SIG-M5 (cell line): ENCODE results near the gene TLR4.

Experiments
- DNase-seq: peaks from one replicate; lab custom pipeline; 2025; lab: John Stamatoyannopoulos, UW

TLR4 gene

DNA sequence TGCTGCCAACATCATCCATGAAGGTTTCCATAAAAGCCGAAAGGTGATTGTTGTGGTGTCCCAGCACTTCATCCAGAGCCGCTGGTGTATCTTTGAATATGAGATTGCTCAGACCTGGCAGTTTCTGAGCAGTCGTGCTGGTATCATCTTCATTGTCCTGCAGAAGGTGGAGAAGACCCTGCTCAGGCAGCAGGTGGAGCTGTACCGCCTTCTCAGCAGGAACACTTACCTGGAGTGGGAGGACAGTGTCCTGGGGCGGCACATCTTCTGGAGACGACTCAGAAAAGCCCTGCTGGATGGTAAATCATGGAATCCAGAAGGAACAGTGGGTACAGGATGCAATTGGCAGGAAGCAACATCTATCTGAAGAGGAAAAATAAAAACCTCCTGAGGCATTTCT is 10.1 kb downstream of the TLR4 start:
- DNase-seq = no peak

DNA sequence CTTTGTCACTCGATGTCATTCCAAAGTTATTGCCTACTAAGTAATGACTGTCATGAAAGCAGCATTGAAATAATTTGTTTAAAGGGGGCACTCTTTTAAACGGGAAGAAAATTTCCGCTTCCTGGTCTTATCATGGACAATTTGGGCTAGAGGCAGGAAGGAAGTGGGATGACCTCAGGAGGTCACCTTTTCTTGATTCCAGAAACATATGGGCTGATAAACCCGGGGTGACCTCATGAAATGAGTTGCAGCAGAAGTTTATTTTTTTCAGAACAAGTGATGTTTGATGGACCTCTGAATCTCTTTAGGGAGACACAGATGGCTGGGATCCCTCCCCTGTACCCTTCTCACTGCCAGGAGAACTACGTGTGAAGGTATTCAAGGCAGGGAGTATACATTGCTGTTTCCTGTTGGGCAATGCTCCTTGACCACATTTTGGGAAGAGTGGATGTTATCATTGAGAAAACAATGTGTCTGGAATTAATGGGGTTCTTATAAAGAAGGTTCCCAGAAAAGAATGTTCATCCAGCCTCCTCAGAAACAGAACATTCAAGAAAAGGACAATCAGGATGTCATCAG is 11.3 kb downstream of the TLR4 start:
- no peak for DNase-seq

DNA sequence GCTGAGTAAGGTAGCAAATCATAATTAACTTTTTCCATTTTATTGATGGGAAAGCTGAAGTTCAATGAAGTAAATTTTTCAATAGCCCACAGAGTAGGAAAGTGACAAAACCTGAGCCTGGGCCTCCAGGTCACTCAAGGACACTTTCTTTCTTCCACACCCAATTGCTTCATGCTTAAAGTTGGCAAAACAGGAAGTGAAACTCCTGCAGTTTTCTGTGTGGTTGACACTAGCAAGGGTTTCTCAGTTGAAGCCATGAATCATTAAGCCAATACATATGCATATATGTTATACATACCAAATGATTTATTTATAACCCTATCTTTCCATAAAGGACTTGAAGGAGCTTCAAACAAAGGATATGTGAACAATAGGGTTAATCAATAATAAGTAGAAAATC is 13.9 kb downstream of the TLR4 start:
- DNase-seq = peak; percentile 82

DNA sequence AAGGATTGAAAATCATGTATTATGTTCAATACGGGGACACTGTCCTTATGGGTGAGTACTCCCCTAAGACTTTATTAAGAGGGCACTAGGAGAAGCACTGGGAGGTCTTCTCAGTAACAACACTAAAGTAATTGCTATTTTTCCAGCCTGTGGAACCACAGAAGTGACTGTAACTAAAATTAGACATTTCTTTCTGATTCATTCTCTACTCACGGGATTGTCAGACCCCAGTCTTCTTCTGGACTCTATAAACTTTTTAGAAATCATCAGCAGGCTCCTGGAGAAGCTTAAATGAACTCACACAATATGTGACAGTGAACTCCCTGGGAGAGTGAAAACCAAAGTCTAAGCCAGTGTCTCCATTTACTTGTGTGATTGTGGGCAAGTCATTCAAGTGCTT is 14.5 kb downstream of the TLR4 start:
- DNase-seq = no peak

DNA sequence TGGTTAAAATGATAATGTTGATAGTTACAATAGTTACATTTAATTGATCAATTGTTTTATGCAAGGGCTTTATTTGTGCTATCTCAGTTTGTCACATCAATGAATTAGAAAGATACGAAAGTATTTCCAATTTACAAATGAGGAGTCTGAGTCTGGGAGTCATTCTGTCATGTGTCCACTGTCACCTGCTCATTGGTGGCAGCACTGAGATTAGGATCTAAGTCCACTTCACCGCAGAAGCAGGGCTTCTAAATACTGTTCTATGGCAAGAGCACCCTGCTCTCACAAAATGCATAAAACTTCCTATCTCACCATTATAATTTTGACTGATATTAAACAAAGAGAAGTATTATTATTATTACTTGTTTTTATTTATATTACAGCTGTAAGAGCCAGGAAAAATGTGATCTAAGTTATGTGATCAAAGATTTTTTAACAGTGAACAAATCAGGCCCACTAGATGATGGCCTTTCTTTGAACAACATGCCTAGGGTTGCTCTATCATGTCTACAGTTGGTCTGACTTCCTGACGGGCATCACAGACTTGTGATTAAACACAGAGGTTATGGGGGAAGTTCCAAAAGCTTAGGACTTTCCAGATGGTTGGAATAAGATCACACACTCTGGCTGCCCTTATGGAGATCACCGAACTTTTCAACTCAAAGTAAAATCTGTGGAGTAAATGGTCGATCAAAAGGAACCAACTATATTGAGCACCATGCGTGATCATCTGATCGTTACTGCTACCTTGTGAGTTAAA is 15.1 kb downstream of the TLR4 start:
- DNase-seq = no peak

DNA sequence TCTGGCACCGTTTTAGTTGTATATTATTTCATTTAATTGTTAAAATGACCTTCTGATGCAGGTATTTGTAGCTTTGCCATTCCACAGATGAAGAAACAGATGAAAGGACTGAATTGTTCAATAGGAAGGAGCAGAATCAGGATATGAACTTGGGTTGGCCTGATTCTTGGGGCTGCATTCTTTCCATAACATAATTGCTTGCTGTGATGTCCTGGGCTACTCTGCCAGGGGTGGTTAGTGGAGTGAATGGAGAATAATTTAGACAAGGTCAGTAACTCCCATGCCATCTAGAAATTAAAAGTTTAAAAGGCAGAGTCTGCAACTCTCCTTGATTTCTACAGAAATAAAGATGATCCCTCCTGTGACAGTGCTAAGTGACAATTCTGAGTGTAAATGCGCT is 15.9 kb downstream of the TLR4 start:
- no peak for DNase-seq

DNA sequence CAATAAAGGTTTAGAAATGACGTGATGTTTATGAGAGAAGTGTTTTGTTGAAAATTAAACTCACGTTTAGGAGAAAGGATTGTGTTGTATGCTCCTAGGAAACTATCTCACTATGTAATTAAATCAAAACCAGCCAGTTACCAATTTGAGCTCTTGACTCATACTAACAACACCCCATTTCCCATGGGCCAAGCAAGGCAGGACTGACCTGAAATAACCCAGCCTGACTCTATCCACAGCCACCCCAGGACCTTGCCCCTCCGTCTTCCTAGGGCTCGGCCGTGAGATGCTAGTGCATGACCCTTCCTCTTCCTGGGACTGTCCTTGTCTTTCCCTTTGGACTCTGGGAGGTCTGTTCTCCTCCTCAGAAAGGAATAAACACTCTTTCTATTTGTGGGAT is 16.4 kb downstream of the TLR4 start:
- DNase-seq = no peak

DNA sequence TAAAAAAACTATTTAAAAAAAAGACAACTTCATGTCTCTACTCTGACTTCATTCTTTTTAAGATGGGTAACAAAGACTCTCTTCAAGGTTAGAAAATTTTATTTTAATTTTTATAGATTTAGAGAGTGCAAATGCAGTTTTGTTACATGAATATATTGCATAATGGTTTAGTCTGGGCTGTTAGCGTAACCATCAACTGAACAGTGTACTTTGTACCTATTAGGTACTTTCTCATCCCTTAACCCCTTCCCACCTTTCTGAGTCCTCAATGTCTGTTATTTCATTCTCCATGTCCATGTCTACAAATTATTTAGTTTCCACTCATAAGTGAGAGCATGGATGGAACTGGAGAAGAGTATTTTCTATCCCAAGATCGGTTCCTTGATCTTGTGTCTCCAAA is 16.8 kb downstream of the TLR4 start:
- DNase-seq = no peak

DNA sequence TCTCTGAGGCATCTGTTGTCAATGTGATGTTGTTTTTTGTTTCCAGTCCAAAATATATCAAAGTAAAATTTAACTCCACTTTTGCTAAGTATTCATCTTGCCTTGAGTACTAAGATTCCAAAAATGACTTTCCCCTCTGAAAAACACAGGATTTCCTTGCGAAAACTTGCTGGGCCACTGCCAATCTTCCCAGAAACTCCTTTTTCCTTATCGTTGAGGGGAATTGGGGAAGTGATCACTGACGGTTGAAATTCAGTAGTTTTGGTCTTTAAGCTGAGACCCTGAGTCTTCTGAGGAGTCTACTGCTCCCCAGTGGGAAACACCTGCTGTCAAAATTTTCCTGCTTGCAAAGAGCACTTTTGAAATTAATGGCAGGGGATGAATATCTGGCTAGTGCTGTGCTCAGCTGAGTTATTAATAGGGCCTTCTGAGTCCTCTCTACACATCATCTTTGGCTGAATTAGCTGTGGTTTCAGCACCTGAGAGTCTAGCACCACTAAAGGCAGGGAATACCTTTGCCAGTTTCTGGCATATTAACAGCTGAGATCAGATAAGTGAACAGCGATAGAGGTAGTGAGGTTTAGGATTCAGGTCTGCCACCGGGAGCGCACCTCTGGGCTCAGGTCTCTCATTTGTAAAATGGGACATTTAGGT is 18.0 kb downstream of the TLR4 start:
- no peak for DNase-seq

DNA sequence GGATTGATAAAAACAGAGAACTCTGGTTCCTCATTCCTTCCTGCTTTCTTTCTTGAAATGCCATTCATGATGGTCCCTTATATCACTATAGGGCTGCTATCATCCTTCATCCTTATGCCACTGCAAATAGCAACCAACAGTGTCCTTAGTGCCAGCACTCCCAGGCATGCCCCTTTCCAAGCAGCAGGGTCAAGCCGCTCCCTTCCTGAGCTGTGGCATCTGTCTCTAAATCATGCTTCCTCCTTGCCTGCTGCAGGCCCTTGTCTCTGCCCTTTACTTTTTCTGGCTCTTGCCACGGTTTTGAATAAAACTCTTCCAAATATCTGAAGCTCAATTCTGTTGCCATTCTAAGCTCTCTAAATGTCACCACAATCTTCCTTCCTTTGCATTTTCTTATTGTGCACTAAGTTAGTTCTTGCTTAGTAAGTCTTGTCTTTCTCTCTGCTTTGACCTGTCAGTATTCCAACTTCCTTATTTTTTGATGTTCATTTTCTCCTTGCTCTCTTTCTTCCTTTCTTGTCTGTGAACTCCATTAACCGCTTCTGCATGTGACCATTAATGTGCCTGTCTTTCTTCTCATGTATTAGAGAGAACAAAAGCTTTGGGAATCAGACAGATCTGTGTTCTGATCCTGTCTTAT is 19.9 kb downstream of the TLR4 start:
- no peak for DNase-seq

DNA sequence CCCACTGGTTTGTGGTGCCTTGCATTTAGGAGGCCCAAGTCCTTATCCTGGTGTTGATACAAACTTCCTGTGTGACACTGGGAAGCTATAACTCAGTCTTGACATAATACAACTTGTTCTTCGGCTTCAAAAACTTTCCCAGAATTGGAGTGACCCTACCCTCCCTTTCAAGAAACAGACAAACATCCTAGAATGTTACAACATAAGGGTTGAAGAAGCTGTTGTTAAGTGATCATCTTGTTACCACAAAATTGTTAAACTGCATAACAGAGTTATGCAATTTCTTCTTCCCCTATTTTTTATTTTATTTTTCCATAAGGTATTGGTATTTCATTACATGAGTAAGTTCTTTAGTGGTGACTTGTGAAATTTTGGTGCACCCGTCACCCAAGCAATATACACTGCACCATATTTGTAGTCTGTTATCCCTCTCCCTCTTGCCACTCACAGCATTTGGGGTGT is 21.3 kb downstream of the TLR4 start:
- peak; percentile 87 for DNase-seq

DNA sequence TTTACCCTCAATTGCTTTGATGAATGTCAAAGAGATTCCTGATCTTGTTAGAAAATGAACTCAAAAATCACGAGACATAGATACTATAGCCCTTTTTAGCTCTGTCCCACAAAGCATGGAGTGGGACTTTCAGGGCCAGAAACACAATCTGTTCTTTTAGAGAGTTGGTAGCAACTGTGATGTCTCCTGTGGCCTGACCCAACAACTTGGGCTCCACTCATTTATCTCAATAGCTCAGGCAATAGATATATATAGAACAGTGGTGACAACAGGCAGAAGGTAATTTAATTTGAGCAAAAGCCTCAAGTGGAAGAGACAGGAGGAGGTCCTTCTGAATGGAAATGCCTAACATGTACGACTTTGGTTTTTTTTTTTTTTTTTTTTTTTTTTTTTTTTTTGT is 25.2 kb downstream of the TLR4 start:
- no peak for DNase-seq

DNA sequence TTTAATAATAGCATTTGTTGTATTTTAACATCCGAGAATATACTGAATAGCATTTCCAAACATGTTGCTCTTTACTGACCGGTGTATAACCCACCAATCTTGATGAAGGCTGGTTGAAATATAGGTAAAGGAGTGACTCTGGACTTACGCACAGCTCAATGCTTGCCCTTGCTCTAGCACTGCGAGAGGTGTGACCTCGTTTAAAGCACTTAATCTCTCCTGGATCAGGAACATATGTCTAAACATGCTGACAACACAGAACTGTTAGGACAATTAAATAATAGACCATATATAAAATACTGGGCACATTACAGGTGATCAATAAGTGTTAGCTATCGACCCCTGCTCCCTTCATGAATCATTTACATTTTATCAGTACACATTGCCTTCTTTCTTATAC is 28.3 kb downstream of the TLR4 start:
- DNase-seq = no peak

DNA sequence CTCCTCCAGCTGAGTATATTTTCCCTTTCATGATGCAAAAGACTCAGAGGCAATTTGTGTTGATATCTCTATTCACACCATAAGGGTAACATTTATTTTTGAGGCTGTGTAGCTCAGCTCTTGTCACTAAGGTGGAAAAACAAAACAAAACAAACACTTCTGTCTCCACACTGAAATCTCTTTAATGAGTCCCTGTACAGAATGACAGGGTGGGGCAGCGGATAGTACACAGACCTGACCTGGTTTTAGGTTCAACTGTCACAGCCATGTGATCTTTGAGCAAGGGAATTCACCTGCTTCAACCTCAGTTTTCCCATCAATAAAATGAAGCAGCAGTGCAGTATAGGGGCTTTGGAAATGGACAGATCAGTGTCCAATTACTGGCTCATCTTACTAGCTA is 29.3 kb downstream of the TLR4 start:
- DNase-seq = no peak

DNA sequence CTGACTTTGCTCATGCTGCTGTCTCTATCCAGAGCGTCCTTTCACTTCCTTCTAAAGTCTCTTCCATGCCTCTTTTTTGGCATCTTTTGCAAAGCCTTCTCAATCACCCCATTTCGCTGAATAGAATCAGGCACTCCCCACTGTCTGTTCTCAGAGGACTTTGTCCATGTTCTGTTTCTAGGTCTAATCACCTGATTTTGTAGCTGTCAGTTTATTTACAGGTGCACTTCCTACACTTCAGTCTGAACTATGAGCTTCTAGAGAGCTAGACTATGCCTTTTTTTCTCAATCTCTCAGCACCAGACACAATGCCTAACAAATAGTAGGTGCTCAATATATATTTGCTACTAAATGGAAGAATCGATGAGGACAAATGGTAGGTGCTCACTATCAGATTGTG is 29.9 kb downstream of the TLR4 start:
- DNase-seq = no peak

DNA sequence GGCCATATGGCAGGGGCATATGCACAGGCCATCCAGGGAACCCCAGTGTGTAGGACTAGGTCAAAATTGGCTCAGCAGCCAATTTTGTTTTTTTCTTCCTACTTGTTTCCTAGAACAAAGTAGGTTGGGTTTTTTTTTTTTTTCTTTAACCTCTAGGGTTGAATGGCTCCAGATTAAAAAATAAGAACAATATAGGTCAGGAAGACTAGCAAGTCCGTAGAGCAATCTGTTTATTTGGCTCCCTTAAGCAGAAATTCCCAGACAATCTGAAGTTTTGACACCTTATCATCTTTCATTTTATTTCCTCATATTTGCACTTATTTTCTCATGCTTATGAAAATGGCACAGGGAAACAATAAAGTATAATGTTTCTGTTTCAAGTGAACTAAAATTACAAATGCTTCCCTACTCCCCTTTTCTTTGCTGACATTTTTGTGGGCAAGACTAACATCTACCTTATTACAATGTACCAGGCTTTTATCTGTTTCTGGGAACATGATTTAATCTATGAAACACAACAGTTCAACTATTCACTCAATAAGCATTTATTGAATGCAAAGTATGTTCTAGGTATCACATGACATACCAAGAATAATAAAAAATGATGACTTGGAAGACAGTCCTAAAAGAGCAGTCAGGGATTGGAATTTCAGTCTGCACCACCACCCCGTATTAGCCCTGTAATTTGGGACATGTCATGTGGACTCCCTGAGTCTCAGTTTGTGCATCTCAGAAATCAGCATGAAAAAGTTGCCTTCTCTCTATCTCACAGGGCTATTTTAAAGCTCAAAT is 30.5 kb downstream of the TLR4 start:
- no peak for DNase-seq

DNA sequence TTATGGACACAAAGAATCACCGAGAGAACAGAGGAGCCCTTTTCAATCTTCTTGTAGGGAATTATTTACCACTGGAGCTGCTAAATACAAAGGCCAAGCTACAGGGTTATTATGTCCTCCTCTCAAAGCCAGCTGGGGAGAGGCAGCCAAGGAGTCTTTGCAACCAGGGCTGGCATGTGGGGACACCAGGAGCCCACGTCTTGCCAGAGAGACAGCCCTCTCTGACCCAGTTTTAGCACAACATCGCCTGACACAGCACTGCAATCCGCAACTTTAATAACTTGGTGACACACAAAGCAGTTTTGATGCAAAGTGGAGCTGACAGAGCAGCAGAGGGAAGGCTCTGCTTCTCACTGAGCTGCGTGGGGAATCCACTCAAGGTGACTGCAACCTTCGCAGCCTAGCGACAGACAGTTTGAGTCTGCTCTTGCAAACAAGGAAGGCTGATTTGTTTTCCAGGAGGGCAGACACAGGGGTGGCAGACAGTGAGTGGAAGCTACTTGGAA is 33.6 kb downstream of the TLR4 start:
- DNase-seq = no peak

DNA sequence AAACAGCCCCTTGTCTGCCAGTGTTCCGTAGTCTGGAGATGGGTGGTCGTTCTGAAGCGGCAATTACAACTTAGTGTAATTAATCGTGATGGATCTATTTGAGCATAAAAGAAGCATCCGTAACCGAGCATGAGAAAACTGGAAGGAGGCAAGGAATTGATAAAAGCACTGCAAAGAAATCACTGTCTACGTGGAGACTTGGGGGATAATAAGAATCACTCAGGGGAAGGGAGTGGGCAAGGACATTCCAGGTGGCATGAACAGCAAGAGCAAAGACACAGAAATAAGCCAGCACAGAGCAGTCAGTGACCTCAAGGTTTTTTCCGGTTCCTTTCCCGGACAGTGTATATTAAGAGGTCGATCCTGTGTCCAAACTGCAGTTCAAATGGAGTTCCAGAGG is 35.0 kb downstream of the TLR4 start:
- DNase-seq = no peak

DNA sequence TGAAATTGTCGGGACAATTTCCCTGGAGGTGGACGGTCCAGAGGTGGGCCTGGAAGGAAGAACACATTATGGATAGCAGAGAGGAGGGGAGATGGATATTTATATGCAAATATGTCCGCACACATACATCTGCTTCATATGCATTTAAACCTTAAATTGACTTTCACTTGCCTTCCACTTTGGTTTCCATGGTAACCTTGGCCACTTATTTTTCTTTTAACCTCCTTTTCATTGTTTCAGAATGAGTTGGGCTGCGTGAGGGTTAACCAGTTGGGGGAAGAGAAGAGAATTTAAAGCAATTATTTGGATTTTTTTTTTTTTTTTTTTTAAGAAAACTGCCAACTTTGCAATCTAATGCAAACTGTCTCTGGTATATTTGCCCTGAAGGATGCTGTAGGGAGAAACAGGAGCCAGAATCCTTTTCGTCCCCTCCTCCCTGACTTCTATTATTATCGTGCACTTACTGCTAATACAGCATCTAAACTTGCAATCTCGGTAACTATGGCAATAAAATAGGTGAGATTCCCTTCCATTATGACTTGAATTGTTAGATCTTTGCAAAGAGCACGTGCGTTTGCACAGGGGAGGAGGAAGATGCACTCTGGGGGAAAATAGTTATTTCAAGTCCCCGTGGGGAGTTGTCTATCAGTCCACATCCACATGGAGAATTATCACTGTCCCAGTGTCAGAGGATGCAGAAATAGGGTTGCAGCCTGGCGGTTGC is 35.6 kb downstream of the TLR4 start:
- DNase-seq = no peak

DNA sequence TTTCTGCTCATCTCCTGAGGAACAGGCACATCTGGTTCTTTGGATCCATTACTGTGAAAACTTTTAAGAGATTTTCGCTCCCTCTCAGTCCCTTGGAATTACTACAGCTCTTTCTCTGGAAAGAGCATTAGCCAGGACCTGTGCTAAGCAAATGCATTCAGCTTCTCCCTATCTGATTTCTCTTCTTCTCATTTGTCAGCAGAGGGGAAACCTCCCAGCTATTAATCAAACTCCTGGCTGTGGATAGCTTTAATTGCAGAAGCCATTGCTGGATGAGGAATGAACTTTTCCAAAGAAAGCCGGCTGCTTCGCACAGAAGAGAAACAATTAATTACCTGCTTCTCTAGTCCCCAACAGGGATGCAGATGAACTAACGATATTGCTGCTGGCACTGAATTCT is 37.9 kb downstream of the TLR4 start:
- DNase-seq = no peak

DNA sequence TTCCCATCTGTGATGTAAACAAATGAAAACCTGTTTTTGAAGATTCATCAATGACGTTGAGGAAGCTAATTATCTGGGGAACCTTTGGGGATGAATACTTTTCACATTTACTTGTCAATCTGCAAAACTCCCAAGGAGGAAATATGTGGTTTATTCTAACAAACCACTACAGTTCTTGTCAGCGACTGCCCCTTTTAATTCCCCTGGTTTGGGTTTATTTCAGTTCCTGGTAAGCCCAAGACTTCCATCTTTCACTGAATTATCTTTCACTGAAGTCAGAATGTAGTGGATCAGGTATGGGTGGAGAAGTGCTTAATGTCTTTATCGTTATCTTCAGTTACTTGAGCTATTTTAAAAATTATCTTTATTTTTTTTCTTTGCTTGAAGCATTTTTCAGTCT is 40.2 kb downstream of the TLR4 start:
- no peak for DNase-seq
